GM15510 (cell line): ENCODE data around the gene ALDH16A1.

ENCODE experiments used
- POLR2A ChIP-seq: IDR thresholded peaks from 3 replicates; pipeline ENCODE4 v1.6.1; 2011; ENCODE audit warnings: borderline replicate concordance; ENCODE audit not compliant: insufficient read length; ENCODE audit errors: extremely low read depth

ALDH16A1 gene

GRCh38 chr19:49453013-49453756 is at the start of gene ALDH16A1:
TSS of gene ALDH16A1 (plus strand) at chr19:49453225. CDS start at chr19:49453332, 107 bp downstream.
- peak; percentile 91 for TF ChIP-seq POLR2A

GRCh38 chr19:49403404-49404187 is 49.4 kb upstream of the ALDH16A1 start:
- no peak for TF ChIP-seq POLR2A

GRCh38 chr19:49407079-49407478 is 45.9 kb upstream of the ALDH16A1 start:
- no peak for TF ChIP-seq POLR2A

GRCh38 chr19:49407482-49408015 is 45.5 kb upstream of the ALDH16A1 start:
- no peak for TF ChIP-seq POLR2A

GRCh38 chr19:49408816-49409440 is 44.1 kb upstream of the ALDH16A1 start:
- no peak for TF ChIP-seq POLR2A

- no peak for TF ChIP-seq POLR2A
Observed at GRCh38 chr19:49409441-49410029, 43.5 kb upstream of the ALDH16A1 start.

- no peak for TF ChIP-seq POLR2A
Observed at GRCh38 chr19:49411681-49412326, 41.2 kb upstream of the ALDH16A1 start.

- no peak for TF ChIP-seq POLR2A
Observed at GRCh38 chr19:49413348-49413747, 39.7 kb upstream of the ALDH16A1 start.

- no peak for TF ChIP-seq POLR2A
Observed at GRCh38 chr19:49414256-49414655, 38.8 kb upstream of the ALDH16A1 start.

- TF ChIP-seq POLR2A, result no peak
Observed at GRCh38 chr19:49415102-49415809, 37.8 kb upstream of the ALDH16A1 start.

- TF ChIP-seq POLR2A, result no peak
Observed at GRCh38 chr19:49415810-49416200, 37.2 kb upstream of the ALDH16A1 start.

GRCh38 chr19:49417088-49417487 is 35.9 kb upstream of the ALDH16A1 start:
- no peak for TF ChIP-seq POLR2A

GRCh38 chr19:49418511-49418910 is 34.5 kb upstream of the ALDH16A1 start:
- TF ChIP-seq POLR2A, result no peak

- no peak for TF ChIP-seq POLR2A
Observed at GRCh38 chr19:49419173-49419572, 33.9 kb upstream of the ALDH16A1 start.
